Sigmoid colon (tissue), 4 donors: ENCODE data around the gene PPP2R2C.

Source experiments
- CTCF ChIP-seq, 4 experiments: fragments of 450-650 bp in 3 of 4; fragments of 200-600 bp in 1 of 4; IDR thresholded peaks; one replicate each; pipeline ENCODE4 v1.5.1; 2016 to 2019; ENCODE audit warnings: antibody characterized with exemption in 4 of 4, mild to moderate bottlenecking in 3 of 4, moderate library complexity in 2 of 4
- EP300 ChIP-seq, 4 donors: sonication (generic); formaldehyde crosslinking; IDR thresholded peaks; one replicate each; pipeline ENCODE4 v1.6.1; 2017; ENCODE audit warnings: antibody characterized with exemption in 4 of 4

DNA sequence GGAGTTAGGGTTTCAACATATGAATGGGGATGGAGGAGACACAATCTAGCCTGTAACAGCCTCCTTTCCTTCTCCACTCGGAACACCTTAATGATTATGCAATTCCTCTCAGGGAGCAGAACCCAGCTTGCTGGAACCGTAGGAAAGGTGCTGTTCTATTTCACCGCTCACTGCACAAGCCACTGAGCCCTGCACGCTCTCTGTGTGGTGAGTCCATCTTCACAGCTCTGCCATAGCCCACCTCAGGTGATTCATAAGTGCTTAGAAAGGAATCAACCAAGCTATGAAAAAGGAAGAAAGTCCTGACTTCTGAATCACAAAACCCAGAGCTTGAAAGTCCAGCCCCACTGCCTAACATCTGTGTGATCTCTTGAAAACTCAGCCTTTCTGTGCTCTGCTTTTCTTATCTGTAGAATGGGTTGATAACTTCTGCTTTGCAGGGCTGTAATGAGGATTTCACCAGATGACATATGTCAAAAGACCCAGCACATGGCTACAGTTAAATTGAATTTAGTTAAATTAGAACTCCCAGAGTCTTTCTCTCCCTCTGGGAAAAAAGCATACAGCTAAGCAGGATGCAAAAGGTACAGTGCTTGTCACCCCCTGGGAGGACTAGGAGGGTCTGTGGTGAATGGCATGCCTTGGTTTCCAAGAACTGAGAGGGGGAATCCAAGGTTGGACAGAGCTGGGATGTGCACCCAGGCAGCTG lies 111.2 kb downstream of the PPP2R2C start:
- TF ChIP-seq EP300 (IDR thresholded peaks at IDR 0.05): no peak
- no peak for TF ChIP-seq CTCF (IDR thresholded peaks at IDR 0.05)
